Sigmoid colon (tissue), 7 donors: Measurements from ENCODE around the gene ZDHHC20. TPM values are rescaled to one million over a fixed set of nuclear protein-coding genes. Genes with fewer than 3 reads are reported as not detected.
"Not testable (repeated sequence)": the region's sequence is repeated elsewhere in the genome, so short reads cannot be mapped to it uniquely, and the experiment has no call there.

Experiments
- DNase-seq: peaks from one replicate; pipeline ENCODE4 v3.0.0-alpha.2; 2019
- H3K27ac ChIP-seq, 4 donors: fragments of 200-600 bp; sonication (generic); one replicate each; pipeline ENCODE4 v1.5.1; 2016 to 2019; ENCODE audit warnings: mild to moderate bottlenecking in 1 of 4
- H3K27me3 ChIP-seq, 3 donors: fragments of 200-600 bp; sonication (generic); one replicate each; pipeline ENCODE4 v1.5.1; 2019; ENCODE audit warnings: mild to moderate bottlenecking in 1 of 3
- H3K36me3 ChIP-seq, 4 donors: fragments of 200-600 bp; sonication (generic); one replicate each; pipeline ENCODE4 v1.5.1; 2016 to 2019
- H3K4me1 ChIP-seq, 4 donors: fragments of 200-600 bp; sonication (generic); one replicate each; pipeline ENCODE4 v1.5.1; 2017 to 2019
- H3K4me3 ChIP-seq, 4 donors: fragments of 200-600 bp; sonication (generic); one replicate each; pipeline ENCODE4 v1.5.1; 2017 to 2019; ENCODE audit warnings: mild to moderate bottlenecking in 2 of 4, moderate library complexity in 1 of 4
- H3K9me3 ChIP-seq, 4 donors: fragments of 200-600 bp in 3 of 4; sonication (generic) in 3 of 4; one replicate each; pipeline versions ENCODE4 v1.5.1 to v1.6.1; 2013 to 2019
- CTCF ChIP-seq, 4 experiments: fragments of 450-650 bp in 3 of 4; fragments of 200-600 bp in 1 of 4; IDR thresholded peaks; one replicate each; pipeline ENCODE4 v1.5.1; 2016 to 2019; ENCODE audit warnings: antibody characterized with exemption in 4 of 4, mild to moderate bottlenecking in 3 of 4, moderate library complexity in 2 of 4
- EP300 ChIP-seq, 4 donors: sonication (generic); formaldehyde crosslinking; IDR thresholded peaks; one replicate each; pipeline ENCODE4 v1.6.1; 2017; ENCODE audit warnings: antibody characterized with exemption in 4 of 4
- POLR2A ChIP-seq, 2 donors: fragments of 450-650 bp; IDR thresholded peaks; one replicate each; pipeline ENCODE4 v1.6.1; 2016; ENCODE audit warnings: antibody characterized with exemption in 2 of 2, mild to moderate bottlenecking in 2 of 2, moderate library complexity in 2 of 2
- POLR2AphosphoS5 ChIP-seq, 4 donors: sonication (generic); formaldehyde crosslinking; IDR thresholded peaks; one replicate each; pipeline ENCODE4 v1.6.1; 2017; ENCODE audit warnings: antibody characterized with exemption in 4 of 4
- WGBS, 2 donors: extraction: QIAGEN DNeasy Blood & Tissue Kit; methylation state at CpG; one replicate each; pipeline ENCODE4 v1.1.7; 2013; 5-methylcytosine and 5-hydroxymethylcytosine counted together
- intact Hi-C: fragments of 100-400 bp; cut with DNase I; formaldehyde crosslinking; loops from one replicate; pipeline ENCODE4 v1.15.1; 2023
- polyA plus RNA-seq, 3 donors: library from polyadenylated mRNA; stranded (reverse); fragments of 200-250 nt; gene quantifications; one replicate each; pipeline ENCODE4 v1.2.3, GENCODE V29; 2013
- total RNA-seq, 4 donors: library from RNA; depleted of rRNA; stranded (reverse); fragments of >200 nt; gene quantifications; one replicate each; pipeline ENCODE4 v1.1.0, GENCODE V29; 2016
- donor health status: healthy with polysubstance abuse.
- donor health status: Bipolar disorder and iron deficiency.
- donor health status: healthy.

ZDHHC20 gene
- total and polyA plus RNA-seq, 7 donors, result 14.4 to 56.7 (median 49.9) TPM

DNA sequence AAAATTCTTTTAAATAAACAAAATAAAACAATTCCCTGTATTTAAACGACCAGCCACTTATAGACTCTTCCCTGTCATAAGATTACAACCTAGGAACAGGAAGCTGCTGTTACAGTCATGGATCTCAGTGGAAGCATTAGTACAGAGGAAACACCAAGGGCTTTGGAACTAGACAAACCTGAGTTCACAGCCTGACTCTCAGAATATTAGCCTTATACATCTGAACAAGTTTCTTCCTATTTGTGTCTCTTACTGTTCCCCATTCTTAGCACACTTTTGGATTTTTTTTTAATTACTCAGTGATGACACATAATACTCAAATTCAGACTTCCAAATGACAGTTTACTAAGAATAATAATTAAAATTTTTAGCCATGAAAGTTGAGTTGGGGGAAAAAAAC is 46.1 kb downstream of the ZDHHC20 start:
- Histone ChIP-seq H3K36me3 (peaks cover 0 to 38% (median 14%) of the 10 kb centered on the region in 4 donors), H3K4me3 (no peak overlapping the region), H3K4me1 (no peaks in the 10 kb centered on the region), H3K9me3 (no peaks in the 10 kb centered on the region), H3K27me3 (no peaks in the 10 kb centered on the region), H3K27ac (no peak overlapping the region)
- 22 to 70% methylated on average over 1 of the region's 1 CpG for WGBS, 2 donors
- no peak for TF ChIP-seq POLR2AphosphoS5 (IDR thresholded peaks at IDR 0.05)
- no peak for TF ChIP-seq EP300 (IDR thresholded peaks at IDR 0.05)
- TF ChIP-seq POLR2A (IDR thresholded peaks at IDR 0.05), result no peak
- no peak for TF ChIP-seq CTCF (IDR thresholded peaks at IDR 0.05)
- no peak for DNase-seq
- intact Hi-C loops, result no loop called here

DNA sequence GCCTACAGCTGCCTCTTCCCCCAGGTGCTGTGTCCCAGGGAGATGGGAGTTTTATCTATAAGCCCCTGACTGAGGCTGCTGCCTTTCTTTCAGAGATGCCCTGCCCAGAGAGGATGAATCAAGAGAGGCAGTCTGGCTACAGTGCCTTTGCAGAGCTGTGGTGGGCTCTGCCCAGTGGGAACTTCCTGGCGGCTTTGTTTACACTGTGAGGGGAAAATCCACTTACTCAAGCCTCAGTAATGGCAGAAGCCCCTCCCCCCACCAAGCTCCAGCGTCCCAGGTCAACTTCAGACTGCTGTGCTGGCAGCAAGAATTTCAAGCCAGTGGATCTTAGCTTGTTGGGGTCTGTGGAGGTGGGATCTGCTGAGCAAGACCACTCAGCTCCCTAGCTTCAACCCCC is 48.6 kb downstream of the ZDHHC20 start:
- intact Hi-C loops, H3K4me3 ChIP-seq, H3K9me3 ChIP-seq, DNase-seq, H3K4me1 ChIP-seq, H3K27me3 ChIP-seq, H3K27ac ChIP-seq: not testable (repeated sequence)
- WGBS, 2 donors, result 80 to 91% methylated on average over 2 of the region's 2 CpGs
- H3K36me3 ChIP-seq, result peaks cover 0 to 38% (median 14%) of the 10 kb centered on the region in 4 donors

GRCh38 chr13:21405309-21405708 is 53.8 kb downstream of the ZDHHC20 start:
- intact Hi-C loops, result no loop called here
- no peaks in the 10 kb centered on the region for H3K9me3 ChIP-seq
- H3K27ac ChIP-seq, result no peak overlapping the region
- DNase-seq, result no peak
- TF ChIP-seq POLR2A (IDR thresholded peaks at IDR 0.05) (no peak), POLR2AphosphoS5 (IDR thresholded peaks at IDR 0.05) (no peak), EP300 (IDR thresholded peaks at IDR 0.05) (no peak), CTCF (IDR thresholded peaks at IDR 0.05) (no peak)
- no peaks in the 10 kb centered on the region for H3K4me1 ChIP-seq
- H3K36me3 ChIP-seq, result peaks cover 0 to 42% (median 4%) of the 10 kb centered on the region in 4 donors
- no peaks in the 10 kb centered on the region for H3K27me3 ChIP-seq
- WGBS, 2 donors, result 98% methylated on average over 1 of the region's 1 CpG
- H3K4me3 ChIP-seq, result no peak overlapping the region

DNA sequence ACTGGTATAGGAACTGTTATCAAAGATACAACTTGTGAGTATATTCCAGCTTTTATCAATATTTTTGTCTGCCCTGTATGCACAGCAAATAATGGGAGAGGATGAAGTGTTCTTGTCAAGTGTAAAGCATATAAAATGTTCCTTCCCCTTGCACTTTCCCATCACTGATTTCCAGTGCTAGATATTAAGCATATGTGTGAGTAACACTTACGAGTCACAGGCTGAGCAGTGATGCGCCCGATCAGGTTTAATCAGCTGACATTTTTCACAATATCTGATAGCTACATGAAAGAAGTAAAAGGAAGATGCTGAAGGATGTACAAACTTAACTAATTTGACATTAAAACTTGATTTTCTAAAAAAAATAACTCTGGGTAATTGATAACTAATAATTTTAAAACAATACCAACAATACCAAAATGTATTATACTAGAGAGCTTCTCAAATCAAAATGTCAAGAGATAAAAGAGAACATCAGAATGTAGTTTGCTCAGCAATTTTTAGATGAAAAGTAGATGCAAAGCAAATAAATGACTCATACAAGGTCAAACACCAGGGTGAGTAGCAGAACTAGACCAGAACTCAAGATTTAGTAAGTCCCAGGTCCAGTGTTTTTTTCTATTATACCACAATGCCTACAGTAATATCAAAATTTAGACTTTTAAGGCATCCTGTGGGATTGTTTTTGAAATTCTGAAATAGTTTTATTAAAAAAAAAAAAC is 56.4 kb downstream of the ZDHHC20 start:
- intact Hi-C loops, result no loop called here
- Histone ChIP-seq H3K4me3 (no peak overlapping the region), H3K36me3 (peaks cover 0 to 35% (median 3%) of the 10 kb centered on the region in 4 donors), H3K27me3 (no peaks in the 10 kb centered on the region), H3K4me1 (no peaks in the 10 kb centered on the region), H3K27ac (no peak overlapping the region), H3K9me3 (no peaks in the 10 kb centered on the region)
- no peak for TF ChIP-seq POLR2A (IDR thresholded peaks at IDR 0.05)
- no peak for TF ChIP-seq CTCF (IDR thresholded peaks at IDR 0.05)
- no peak for TF ChIP-seq EP300 (IDR thresholded peaks at IDR 0.05)
- no peak for TF ChIP-seq POLR2AphosphoS5 (IDR thresholded peaks at IDR 0.05)
- no peak for DNase-seq
- 91 to 93% methylated on average over 3 of the region's 3 CpGs for WGBS, 2 donors

DNA sequence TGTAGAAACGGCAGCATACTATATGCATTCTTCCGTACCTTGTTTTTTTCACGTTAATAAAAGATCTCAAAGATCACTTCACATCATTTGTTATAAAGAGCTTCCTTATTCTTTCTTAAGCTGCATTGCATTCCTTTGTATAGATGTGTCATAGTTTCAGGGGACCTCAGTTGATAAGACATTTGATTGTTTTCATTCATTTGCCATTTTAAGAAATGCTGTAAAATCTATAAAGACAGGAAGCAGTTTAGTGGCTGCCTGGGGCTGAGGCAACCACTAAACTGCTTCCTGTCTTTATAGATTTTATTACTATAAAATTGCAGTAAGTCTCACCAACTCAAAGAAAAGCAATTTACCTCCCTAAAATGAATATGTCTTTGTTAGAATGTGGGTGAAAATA is 59.4 kb downstream of the ZDHHC20 start:
- Histone ChIP-seq H3K4me1 (no peaks in the 10 kb centered on the region), H3K27ac (no peak overlapping the region), H3K36me3 (peaks cover 0 to 39% (median 3%) of the 10 kb centered on the region in 4 donors), H3K9me3 (no peaks in the 10 kb centered on the region), H3K4me3 (no peak overlapping the region), H3K27me3 (no peaks in the 10 kb centered on the region)
- intact Hi-C loops, result no loop called here
- WGBS, 2 donors, result 53 to 67% methylated on average over 3 of the region's 3 CpGs
- TF ChIP-seq CTCF (IDR thresholded peaks at IDR 0.05), result no peak
- no peak for TF ChIP-seq POLR2AphosphoS5 (IDR thresholded peaks at IDR 0.05)
- no peak for TF ChIP-seq EP300 (IDR thresholded peaks at IDR 0.05)
- TF ChIP-seq POLR2A (IDR thresholded peaks at IDR 0.05), result no peak
- no peak for DNase-seq
